ENCODE measurements around the gene ITFG2.

ITFG2 gene

DNA sequence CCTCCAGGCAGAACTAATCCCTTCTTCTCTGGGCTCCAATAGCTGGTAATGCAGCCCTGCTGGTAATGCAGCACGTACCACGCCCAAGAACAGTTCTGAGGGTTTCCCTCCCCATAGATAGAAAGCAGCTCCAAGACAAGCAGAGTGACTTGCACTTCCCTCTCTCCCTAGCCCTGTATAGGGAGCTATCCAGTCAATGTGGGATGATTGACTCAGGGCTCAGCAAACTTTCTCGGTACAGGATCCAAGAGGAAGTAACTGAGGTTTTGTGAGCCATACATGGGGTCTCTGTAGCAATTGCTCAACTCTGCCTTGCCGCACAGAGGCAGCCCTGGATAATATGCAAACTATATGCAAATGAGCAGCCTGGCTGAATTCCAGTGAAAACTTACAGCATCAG is 33.2 kb upstream of the ITFG2 start:
- H3K9me3 Mint-ChIP-seq = no peaks in the 10 kb centered on the region
- peaks cover 28% of the 10 kb centered on the region for H3K27me3 Mint-ChIP-seq (ENCODE audit: low read depth, poor library complexity)
- TF ChIP-seq CTCF (IDR thresholded peaks at IDR 0.05) = no peak
- H3K27ac Mint-ChIP-seq = no peak overlapping the region
- no peak overlapping the region for H3K4me3 Mint-ChIP-seq
- DNase-seq = no peak
- peaks cover 16% of the 10 kb centered on the region for H3K4me1 Mint-ChIP-seq
- H3K36me3 Mint-ChIP-seq (ENCODE audit: low read depth) = no peaks in the 10 kb centered on the region

- Mint-ChIP-seq H3K4me3 (no peak overlapping the region), H3K4me1 (peaks cover 18% of the 10 kb centered on the region), H3K9me3 (no peaks in the 10 kb centered on the region), H3K27ac (no peak overlapping the region), H3K36me3 (ENCODE audit: low read depth) (no peaks in the 10 kb centered on the region), H3K27me3 (ENCODE audit: low read depth, poor library complexity) (peaks cover 36% of the 10 kb centered on the region)
- TF ChIP-seq CTCF (IDR thresholded peaks at IDR 0.05) = peak; percentile 88
- peak; percentile 73 for DNase-seq
Observed at GRCh38 chr12:2783936-2784600, 28.4 kb upstream of the ITFG2 start.

DNA sequence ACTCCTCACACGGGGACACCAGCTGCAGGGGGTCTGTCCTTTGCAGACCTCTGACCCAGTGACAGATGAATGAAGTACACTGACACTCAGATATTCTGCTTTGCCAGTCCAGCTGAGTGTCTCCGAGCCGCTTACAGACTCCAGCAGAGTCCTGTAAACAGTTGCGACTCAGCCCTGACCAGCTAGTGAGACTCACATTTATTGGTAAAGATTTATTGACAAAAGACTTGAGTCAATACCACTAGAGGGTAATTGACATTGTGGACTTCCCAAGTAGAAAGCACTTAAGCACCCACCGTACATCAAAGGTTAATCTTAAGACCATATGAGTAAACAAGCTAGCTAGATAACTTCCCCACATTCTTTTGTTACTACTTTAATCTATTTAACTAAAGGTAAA is 27.5 kb upstream of the ITFG2 start:
- Mint-ChIP-seq H3K36me3 (ENCODE audit: low read depth) (no peaks in the 10 kb centered on the region), H3K27me3 (ENCODE audit: low read depth, poor library complexity) (peaks cover 45% of the 10 kb centered on the region), H3K9me3 (no peaks in the 10 kb centered on the region), H3K27ac (no peak overlapping the region), H3K4me1 (peaks cover 18% of the 10 kb centered on the region), H3K4me3 (no peak overlapping the region)
- TF ChIP-seq CTCF (IDR thresholded peaks at IDR 0.05) = no peak
- no peak for DNase-seq

DNA sequence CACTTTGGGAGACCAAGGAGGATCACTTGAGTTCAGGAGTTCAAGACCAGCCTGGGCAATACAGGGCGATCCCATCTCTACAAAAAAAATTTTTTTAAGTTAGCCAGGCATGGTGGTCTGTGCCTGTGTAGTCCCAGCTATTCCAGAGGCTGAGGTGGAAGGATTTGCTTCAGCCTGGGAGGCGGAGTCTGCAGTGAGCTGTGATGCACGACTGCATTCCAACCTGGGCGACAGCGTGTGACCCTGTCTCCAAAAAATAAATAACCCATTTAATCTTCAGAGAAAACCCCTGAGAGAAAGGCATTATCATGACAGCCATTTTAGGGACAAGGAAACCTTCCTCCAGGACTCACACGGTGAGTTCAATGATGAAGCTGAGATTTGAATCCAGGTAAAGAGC is 21.4 kb upstream of the ITFG2 start:
- Mint-ChIP-seq H3K27ac (no peak overlapping the region), H3K4me3 (no peak overlapping the region), H3K4me1 (peaks cover 25% of the 10 kb centered on the region), H3K27me3 (ENCODE audit: low read depth, poor library complexity) (peaks cover 33% of the 10 kb centered on the region), H3K36me3 (ENCODE audit: low read depth) (no peaks in the 10 kb centered on the region), H3K9me3 (no peaks in the 10 kb centered on the region)
- TF ChIP-seq CTCF (IDR thresholded peaks at IDR 0.05) = no peak
- peak; percentile 53 for DNase-seq

DNA sequence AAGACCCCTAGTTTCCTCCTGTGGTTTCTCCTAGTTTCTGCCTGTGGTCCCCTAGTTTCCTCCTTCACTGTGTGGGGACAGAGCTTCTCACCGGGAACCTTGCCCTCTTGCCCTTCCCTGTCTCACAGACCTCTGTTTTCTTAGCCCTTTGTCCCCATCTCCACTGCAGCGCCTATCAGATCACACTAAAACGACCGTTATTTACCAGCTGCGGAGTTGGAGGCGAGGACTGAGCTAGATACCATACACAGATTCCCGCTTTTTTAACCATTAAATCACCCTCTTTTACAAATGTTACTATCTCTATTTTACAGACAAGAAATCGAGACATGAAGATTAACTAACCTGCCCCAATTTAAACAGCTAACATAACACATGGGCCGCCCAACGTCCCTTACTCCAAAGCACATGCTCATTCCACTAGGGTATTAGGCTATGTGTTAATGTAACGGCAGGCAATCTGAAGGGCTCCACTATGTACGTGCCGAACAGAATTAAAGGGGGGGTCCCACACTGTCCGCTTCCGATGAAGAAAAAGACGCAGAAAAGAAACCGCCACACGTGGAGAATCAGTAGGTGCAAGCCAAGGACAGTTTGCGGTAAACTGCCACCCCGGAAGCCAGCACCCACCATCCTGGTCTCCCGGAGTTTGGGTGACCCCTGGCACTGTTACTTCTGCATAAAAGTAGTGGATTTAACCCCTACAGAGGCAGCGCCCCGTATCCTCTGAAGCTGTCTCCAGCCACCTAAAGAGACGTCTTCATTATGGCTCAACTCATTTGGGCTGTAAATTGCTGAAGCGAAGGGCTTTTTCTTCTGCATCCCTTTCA is 19.6 kb upstream of the ITFG2 start:
- no peak for TF ChIP-seq CTCF (IDR thresholded peaks at IDR 0.05)
- H3K4me1 Mint-ChIP-seq = peaks cover 43% of the 10 kb centered on the region
- peaks cover 12% of the 10 kb centered on the region for H3K36me3 Mint-ChIP-seq (ENCODE audit: low read depth)
- DNase-seq = no peak
- no peaks in the 10 kb centered on the region for H3K9me3 Mint-ChIP-seq
- H3K27ac Mint-ChIP-seq = peak overlapping the region; percentile 16
- H3K27me3 Mint-ChIP-seq (ENCODE audit: low read depth, poor library complexity) = peaks cover 33% of the 10 kb centered on the region
- H3K4me3 Mint-ChIP-seq = peak overlapping the region; percentile 77

All from nephron progenitor cell (in vitro differentiated cells).